Right atrium auricular region (tissue), 2 donors: Measurements from ENCODE around the gene DOCK4. TPM values are rescaled to one million over a fixed set of nuclear protein-coding genes. Genes with fewer than 3 reads are reported as not detected.

Source experiments
- DNase-seq: peaks from one replicate; pipeline ENCODE4 v3.0.0-alpha.2; 2019; ENCODE audit warnings: low spot score
- H3K27ac ChIP-seq, 2 donors: fragments of 200-600 bp; sonication (generic); 1 replicate in 1 of 2; 2 replicates in 1 of 2; pipeline ENCODE4 v1.5.1; 2016 to 2019
- H3K27me3 ChIP-seq, 2 donors: fragments of 200-600 bp; sonication (generic); one replicate each; pipeline versions ENCODE4 v1.5.1 to v1.6.0; 2017 to 2019
- H3K36me3 ChIP-seq: fragments of 200-600 bp; sonication (generic); one replicate; pipeline ENCODE4 v1.5.1; 2016
- H3K4me1 ChIP-seq, 2 donors: fragments of 200-600 bp; sonication (generic); one replicate each; pipeline versions ENCODE4 v1.5.1 to v1.6.0; 2017 to 2019
- H3K4me3 ChIP-seq, 2 donors: fragments of 200-600 bp; sonication (generic); 1 replicate in 1 of 2; 2 replicates in 1 of 2; pipeline ENCODE4 v1.5.1; 2017 to 2019; ENCODE audit warnings: mild to moderate bottlenecking in 1 of 2, moderate library complexity in 1 of 2
- H3K9me3 ChIP-seq, 2 donors: fragments of 200-600 bp; sonication (generic); one replicate each; pipeline ENCODE4 v1.5.1; 2019
- total RNA-seq, 2 donors: library from RNA; depleted of rRNA; stranded (reverse); fragments of >200 nt; gene quantifications; one replicate each; pipeline ENCODE4 v1.1.0, GENCODE V29; 2016
- TF ChIP-seq, protein P1 (sequence below), 2 donors: fragments of 200-600 bp; sonication (generic); IDR thresholded peaks; one replicate each; pipeline ENCODE4 v1.5.1; 2019; ENCODE audit warnings: antibody characterized with exemption in 2 of 2

The DOCK4 gene
- total RNA-seq, 2 donors from 2014 or later: 12.3 to 17.8 TPM

DNA sequence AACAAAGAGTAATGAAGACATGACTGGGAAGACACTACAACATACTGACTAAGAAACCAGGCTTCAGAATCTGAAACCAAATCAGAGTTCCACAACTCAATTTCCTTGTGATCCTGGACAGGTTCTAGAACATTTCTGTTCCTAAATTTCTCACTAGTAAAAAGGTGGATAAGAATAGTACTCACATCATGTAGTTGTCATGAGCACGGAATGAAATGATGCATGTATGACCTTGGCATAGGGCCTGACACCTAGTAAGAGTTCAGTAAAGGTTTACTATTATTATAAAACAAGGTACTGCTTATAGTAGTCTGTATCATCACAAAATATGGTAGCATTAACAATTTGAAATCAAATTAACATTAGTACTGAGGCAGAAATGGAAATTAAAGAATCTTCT lies 19.9 kb downstream of the DOCK4 start:
- Histone ChIP-seq H3K27ac (no peak overlapping the region), H3K27me3 (no peaks in the 10 kb centered on the region), H3K4me1 (peaks cover 0 to 39% of the 10 kb centered on the region in 2 donors), H3K9me3 (no peaks in the 10 kb centered on the region), H3K36me3 (no peaks in the 10 kb centered on the region), H3K4me3 (no peak overlapping the region)
- TF ChIP-seq, protein P1, sequence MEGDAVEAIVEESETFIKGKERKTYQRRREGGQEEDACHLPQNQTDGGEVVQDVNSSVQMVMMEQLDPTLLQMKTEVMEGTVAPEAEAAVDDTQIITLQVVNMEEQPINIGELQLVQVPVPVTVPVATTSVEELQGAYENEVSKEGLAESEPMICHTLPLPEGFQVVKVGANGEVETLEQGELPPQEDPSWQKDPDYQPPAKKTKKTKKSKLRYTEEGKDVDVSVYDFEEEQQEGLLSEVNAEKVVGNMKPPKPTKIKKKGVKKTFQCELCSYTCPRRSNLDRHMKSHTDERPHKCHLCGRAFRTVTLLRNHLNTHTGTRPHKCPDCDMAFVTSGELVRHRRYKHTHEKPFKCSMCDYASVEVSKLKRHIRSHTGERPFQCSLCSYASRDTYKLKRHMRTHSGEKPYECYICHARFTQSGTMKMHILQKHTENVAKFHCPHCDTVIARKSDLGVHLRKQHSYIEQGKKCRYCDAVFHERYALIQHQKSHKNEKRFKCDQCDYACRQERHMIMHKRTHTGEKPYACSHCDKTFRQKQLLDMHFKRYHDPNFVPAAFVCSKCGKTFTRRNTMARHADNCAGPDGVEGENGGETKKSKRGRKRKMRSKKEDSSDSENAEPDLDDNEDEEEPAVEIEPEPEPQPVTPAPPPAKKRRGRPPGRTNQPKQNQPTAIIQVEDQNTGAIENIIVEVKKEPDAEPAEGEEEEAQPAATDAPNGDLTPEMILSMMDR (IDR thresholded peaks at IDR 0.05): no peak
- DNase-seq: no peak

DNA sequence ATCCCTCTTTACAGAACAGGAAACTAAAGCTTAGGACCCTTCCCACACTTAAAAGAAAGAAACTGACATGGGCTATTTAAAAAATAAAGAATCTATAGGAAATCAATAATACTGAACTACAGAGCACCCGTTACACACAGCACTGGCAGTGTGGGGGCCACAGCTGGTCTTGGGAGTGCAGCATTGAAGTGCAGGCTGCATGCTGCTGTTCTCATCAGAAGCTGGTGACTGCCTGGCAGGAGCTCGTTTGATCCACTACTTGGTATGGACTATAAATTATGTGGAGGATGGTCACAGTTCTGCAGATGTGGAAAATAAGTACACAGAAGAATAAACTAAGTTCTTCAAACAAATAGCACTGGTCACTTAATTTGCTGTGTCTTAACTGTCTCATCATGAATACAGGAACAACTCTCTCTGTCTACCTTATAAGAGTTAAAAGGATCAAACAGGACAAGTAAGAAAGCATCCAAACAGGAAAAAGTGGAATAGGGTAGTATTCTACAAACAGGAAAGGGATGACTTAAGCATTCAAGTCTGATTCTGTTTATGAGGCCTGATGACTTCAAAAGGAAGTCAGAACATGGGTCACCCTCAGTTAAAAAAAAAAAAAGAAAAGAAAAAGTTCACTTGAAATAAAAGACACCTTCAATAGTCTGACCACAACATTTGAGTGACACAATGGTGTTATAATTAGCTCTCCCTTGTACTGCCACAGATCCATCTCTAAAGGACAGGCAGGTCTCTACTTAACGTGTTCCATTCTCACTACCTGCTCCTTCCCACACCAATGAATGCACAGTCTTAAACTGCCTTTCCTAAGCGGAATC lies 21.0 kb downstream of the DOCK4 start:
- TF ChIP-seq, protein P1 (IDR thresholded peaks at IDR 0.05): no peak
- DNase-seq: no peak
- no peak overlapping the region for H3K4me3 ChIP-seq
- H3K9me3 ChIP-seq: no peaks in the 10 kb centered on the region
- no peaks in the 10 kb centered on the region for H3K27me3 ChIP-seq
- no peaks in the 10 kb centered on the region for H3K36me3 ChIP-seq
- peaks cover 0 to 44% of the 10 kb centered on the region in 2 donors for H3K4me1 ChIP-seq
- no peak overlapping the region for H3K27ac ChIP-seq

DNA sequence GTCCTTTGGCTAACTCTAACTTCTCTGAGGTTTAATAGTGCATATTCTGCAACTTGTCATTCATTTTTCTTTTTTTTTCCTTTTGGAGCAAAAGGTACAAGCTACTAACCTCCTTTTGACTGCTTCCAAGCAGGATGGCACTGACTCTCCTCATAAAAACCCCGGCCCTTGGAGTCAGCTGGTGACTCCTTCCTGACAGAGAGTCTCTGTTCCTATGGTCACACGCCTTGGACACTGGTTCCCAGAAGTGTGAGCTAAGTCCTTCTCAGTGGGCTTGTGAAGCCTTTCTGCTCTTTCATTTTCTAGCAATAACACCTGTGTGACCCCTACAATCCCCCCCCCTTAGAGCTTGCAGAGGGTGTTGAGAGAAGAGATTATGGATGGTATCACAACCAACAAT lies 21.7 kb downstream of the DOCK4 start:
- Histone ChIP-seq H3K4me1 (peaks cover 0 to 46% of the 10 kb centered on the region in 2 donors), H3K27ac (no peak overlapping the region)

DNA sequence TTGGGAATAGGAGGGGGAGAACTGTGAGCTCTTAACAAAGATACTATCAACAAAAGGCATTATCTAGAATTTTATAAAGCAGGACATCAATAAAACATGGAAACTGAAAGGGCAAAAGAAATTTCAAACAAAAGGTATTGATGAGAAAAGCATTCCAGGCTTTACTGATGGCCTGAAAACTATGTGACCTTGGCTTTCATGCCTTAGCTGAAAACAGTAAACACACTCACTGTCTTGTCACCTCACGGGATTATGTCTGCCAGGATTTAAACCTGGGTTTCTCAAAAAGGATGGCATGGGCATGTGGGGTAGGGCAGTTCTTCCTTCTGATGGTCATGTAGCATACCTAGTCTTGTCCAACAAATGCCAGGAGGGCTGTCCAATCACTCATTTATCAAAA lies 22.9 kb downstream of the DOCK4 start:
- no peak for DNase-seq
- H3K9me3 ChIP-seq: no peaks in the 10 kb centered on the region
- no peaks in the 10 kb centered on the region for H3K36me3 ChIP-seq
- H3K4me3 ChIP-seq: no peak overlapping the region
- H3K4me1 ChIP-seq: peaks cover 0 to 46% of the 10 kb centered on the region in 2 donors
- TF ChIP-seq, protein P1 (IDR thresholded peaks at IDR 0.05): no peak
- no peaks in the 10 kb centered on the region for H3K27me3 ChIP-seq
- no peak overlapping the region for H3K27ac ChIP-seq

More for the DNA sequence above, 21.7 kb downstream of the DOCK4 start:
- no peaks in the 10 kb centered on the region for H3K9me3 ChIP-seq
- H3K27me3 ChIP-seq: no peaks in the 10 kb centered on the region
- TF ChIP-seq, protein P1 (IDR thresholded peaks at IDR 0.05): no peak
- no peak for DNase-seq
- H3K36me3 ChIP-seq: no peaks in the 10 kb centered on the region
- no peak overlapping the region for H3K4me3 ChIP-seq

DNA sequence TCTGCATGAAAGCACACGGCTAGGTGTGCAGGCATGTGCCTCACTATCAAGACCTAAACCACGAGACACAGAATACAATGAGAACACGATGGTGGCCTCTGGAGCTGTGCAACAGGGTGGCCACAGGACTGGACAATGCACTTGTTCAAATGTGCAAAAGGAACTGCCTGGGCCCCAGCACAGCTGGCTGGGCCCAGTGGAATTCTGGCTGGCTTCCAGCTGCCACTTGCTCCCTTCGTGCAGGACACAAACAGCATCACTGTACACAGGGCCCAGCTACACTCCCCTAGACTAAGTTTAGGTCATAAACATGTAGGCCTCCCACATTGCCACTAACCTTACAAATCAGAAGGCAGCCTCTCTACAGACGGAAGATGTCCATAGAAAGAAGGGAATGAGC lies 23.4 kb downstream of the DOCK4 start:
- H3K4me3 ChIP-seq: no peak overlapping the region
- TF ChIP-seq, protein P1 (IDR thresholded peaks at IDR 0.05): no peak
- H3K27ac ChIP-seq: no peak overlapping the region
- H3K9me3 ChIP-seq: no peaks in the 10 kb centered on the region
- H3K27me3 ChIP-seq: no peaks in the 10 kb centered on the region
- no peak for DNase-seq
- no peaks in the 10 kb centered on the region for H3K36me3 ChIP-seq
- H3K4me1 ChIP-seq: peaks cover 0 to 46% of the 10 kb centered on the region in 2 donors
